ENCODE measurements around the gene PRSS56.

The PRSS56 gene

GRCh38 chr2:232490221-232491138 lies 29.7 kb upstream of the PRSS56 start:
- Histone ChIP-seq H3K27ac (ENCODE audit: poor library complexity, severe bottlenecking) (no peak overlapping the region), H3K9me3 (ENCODE audit: severe bottlenecking) (no peaks in the 10 kb centered on the region), H3K27me3 (ENCODE audit: insufficient read depth, poor library complexity, severe bottlenecking) (peaks cover 35% of the 10 kb centered on the region), H3K4me3 (ENCODE audit: severe bottlenecking) (no peak overlapping the region), H3K36me3 (ENCODE audit: low read depth) (no peaks in the 10 kb centered on the region), H3K4me1 (ENCODE audit: insufficient read depth, poor library complexity, severe bottlenecking) (no peaks in the 10 kb centered on the region)
- no peak for TF ChIP-seq CTCF (IDR thresholded peaks at IDR 0.05; ENCODE audit: poor library complexity, severe bottlenecking)
- ATAC-seq (ENCODE audit: low read depth), result no peak
- DNase-seq (ENCODE audit: low spot score), result peak; percentile 60

- Histone ChIP-seq H3K4me3 (ENCODE audit: severe bottlenecking) (no peak overlapping the region), H3K4me1 (ENCODE audit: insufficient read depth, poor library complexity, severe bottlenecking) (no peaks in the 10 kb centered on the region), H3K27ac (ENCODE audit: poor library complexity, severe bottlenecking) (no peak overlapping the region), H3K36me3 (ENCODE audit: low read depth) (no peaks in the 10 kb centered on the region), H3K9me3 (ENCODE audit: severe bottlenecking) (no peaks in the 10 kb centered on the region), H3K27me3 (ENCODE audit: insufficient read depth, poor library complexity, severe bottlenecking) (peaks cover 27% of the 10 kb centered on the region)
- no peak for TF ChIP-seq CTCF (IDR thresholded peaks at IDR 0.05; ENCODE audit: poor library complexity, severe bottlenecking)
- DNase-seq (ENCODE audit: low spot score) (peak; percentile 23), ATAC-seq (ENCODE audit: low read depth) (no peak)
Observed at GRCh38 chr2:232491139-232491780, 28.9 kb upstream of the PRSS56 start.

GRCh38 chr2:232492236-232492848 lies 27.8 kb upstream of the PRSS56 start:
- Histone ChIP-seq H3K4me3 (ENCODE audit: severe bottlenecking) (no peak overlapping the region), H3K36me3 (ENCODE audit: low read depth) (no peaks in the 10 kb centered on the region), H3K4me1 (ENCODE audit: insufficient read depth, poor library complexity, severe bottlenecking) (no peaks in the 10 kb centered on the region), H3K27ac (ENCODE audit: poor library complexity, severe bottlenecking) (no peak overlapping the region), H3K27me3 (ENCODE audit: insufficient read depth, poor library complexity, severe bottlenecking) (peaks cover 16% of the 10 kb centered on the region), H3K9me3 (ENCODE audit: severe bottlenecking) (no peaks in the 10 kb centered on the region)
- ATAC-seq (ENCODE audit: low read depth), result no peak
- no peak for TF ChIP-seq CTCF (IDR thresholded peaks at IDR 0.05; ENCODE audit: poor library complexity, severe bottlenecking)
- peak; percentile 24 for DNase-seq (ENCODE audit: low spot score)

GRCh38 chr2:232492963-232493700 lies 27.1 kb upstream of the PRSS56 start:
- ATAC-seq (ENCODE audit: low read depth), result no peak

More at GRCh38 chr2:232492963-232493700, 27.1 kb upstream of the PRSS56 start:
- Histone ChIP-seq H3K4me3 (ENCODE audit: severe bottlenecking) (no peak overlapping the region), H3K9me3 (ENCODE audit: severe bottlenecking) (no peaks in the 10 kb centered on the region), H3K4me1 (ENCODE audit: insufficient read depth, poor library complexity, severe bottlenecking) (no peaks in the 10 kb centered on the region), H3K27me3 (ENCODE audit: insufficient read depth, poor library complexity, severe bottlenecking) (peaks cover 12% of the 10 kb centered on the region), H3K27ac (ENCODE audit: poor library complexity, severe bottlenecking) (no peak overlapping the region), H3K36me3 (ENCODE audit: low read depth) (no peaks in the 10 kb centered on the region)
- peak; percentile 29 for DNase-seq (ENCODE audit: low spot score)
- no peak for TF ChIP-seq CTCF (IDR thresholded peaks at IDR 0.05; ENCODE audit: poor library complexity, severe bottlenecking)

All from RWPE2 (cell line).